ENCODE data around the gene CMTM8.

The CMTM8 gene

GRCh38 chr3:32414522-32415202 is 176.2 kb downstream of the CMTM8 start:
- no peak for DNase-seq

DNA sequence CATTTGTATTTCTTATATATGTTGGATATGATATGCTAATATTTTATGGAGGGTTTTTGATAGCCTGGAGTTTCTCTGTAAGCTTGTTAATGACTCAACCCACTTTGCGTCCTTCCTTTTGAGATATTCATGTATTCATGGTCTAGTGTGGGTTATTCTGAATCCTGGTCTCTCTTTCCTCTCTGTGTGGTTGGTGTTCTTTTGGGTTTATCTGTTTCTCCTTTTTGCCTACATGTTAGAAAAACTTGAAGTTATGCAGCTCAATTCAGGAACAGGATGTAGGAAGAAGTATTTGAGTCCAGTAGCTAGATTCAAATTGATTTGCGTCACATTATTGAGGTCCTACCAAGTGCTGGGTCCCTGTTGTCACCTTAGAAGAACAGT is 181.3 kb downstream of the CMTM8 start:
- no peak for DNase-seq

Data from NCI-H2107 (cell line).